ENCODE data around the gene SOX6.

GRCh38 chr11:16088774-16089173 lies 267.6 kb downstream of the SOX6 start:
- no peak for TF ChIP-seq CTCF (conservative IDR thresholded peaks at IDR 0.05)
- TF ChIP-seq EZH2 (IDR thresholded peaks at IDR 0.05; ENCODE audit: low read depth) = no peak
